DOHH2 (cell line): ENCODE results near the gene CEP41.

Experiments used
- H3F3A ChIP-seq: fragments of 200-600 bp; sonication (generic), shearing (Covaris generic); 2 replicates; pipeline ENCODE4 v1.6.0; 2016; ENCODE audit warnings: antibody characterized with exemption, mild to moderate bottlenecking; ENCODE audit not compliant: control insufficient read depth, insufficient read depth
- H3K27ac ChIP-seq: fragments of 200-600 bp; sonication (generic); 2 replicates; pipeline ENCODE4 v1.5.1; 2014; ENCODE audit warnings: low read depth, mild to moderate bottlenecking, low read length, moderate library complexity
- H3K27me3 ChIP-seq: fragments of 200-600 bp; sonication (generic); 2 replicates; pipeline ENCODE4 v1.6.1; 2014; ENCODE audit warnings: mild to moderate bottlenecking, low read length, mixed read lengths; ENCODE audit not compliant: control insufficient read depth
- H3K36me3 ChIP-seq: fragments of 200-600 bp; sonication (generic); 2 replicates; pipeline ENCODE4 v1.6.1; 2014; ENCODE audit warnings: mild to moderate bottlenecking, low read length, moderate library complexity, mixed read lengths; ENCODE audit not compliant: control insufficient read depth
- H3K4me1 ChIP-seq: fragments of 200-600 bp; sonication (generic); 2 replicates; pipeline ENCODE4 v1.6.1; 2014; ENCODE audit warnings: mild to moderate bottlenecking, low read length, mixed read lengths; ENCODE audit not compliant: control insufficient read depth
- H3K4me2 ChIP-seq: fragments of 200-600 bp; sonication (generic); 2 replicates; pipeline ENCODE4 v1.6.0; 2014; ENCODE audit warnings: mild to moderate bottlenecking, low read length, moderate library complexity
- H3K4me3 ChIP-seq: fragments of 200-600 bp; sonication (generic); 2 replicates; pipeline ENCODE4 v1.5.1; 2014; ENCODE audit warnings: mild to moderate bottlenecking, low read length, mixed read lengths
- H3K79me2 ChIP-seq: fragments of 200-600 bp; sonication (generic); 2 replicates; pipeline ENCODE4 v1.6.1; 2014; ENCODE audit warnings: mild to moderate bottlenecking, low read length, mixed read lengths; ENCODE audit not compliant: control insufficient read depth
- H3K9me2 ChIP-seq: fragments of 200-600 bp; sonication (generic); replicated peaks from 2 replicates; pipeline ENCODE4 v1.6.1; 2014; ENCODE audit warnings: mild to moderate bottlenecking, low read length, mixed read lengths; ENCODE audit not compliant: control insufficient read depth
- H3K9me3 ChIP-seq: fragments of 200-600 bp; sonication (generic); 2 replicates; pipeline ENCODE4 v1.6.1; 2014; ENCODE audit warnings: antibody characterized with exemption, low read length, mixed read lengths; ENCODE audit not compliant: control insufficient read depth, insufficient read depth
- H4K20me1 ChIP-seq: fragments of 200-600 bp; sonication (generic); 2 replicates; pipeline ENCODE4 v1.6.0; 2014; ENCODE audit warnings: low read depth, mild to moderate bottlenecking, antibody characterized with exemption, low read length, moderate library complexity; ENCODE audit not compliant: control insufficient read depth, insufficient read depth
- CTCF ChIP-seq: fragments of 200-600 bp; sonication (generic); IDR thresholded peaks from one replicate; pipeline ENCODE4 v1.5.1; 2014; ENCODE audit warnings: antibody characterized with exemption, mild to moderate bottlenecking, low read depth, low read length; ENCODE audit not compliant: poor library complexity, severe bottlenecking
- EZH2phosphoT487 ChIP-seq: fragments of 200-600 bp; sonication (generic); IDR thresholded peaks from 2 replicates; pipeline ENCODE4 v1.6.1; 2017; ENCODE audit warnings: borderline replicate concordance, mild to moderate bottlenecking, antibody characterized with exemption, low read length, moderate library complexity, mixed read lengths

The CEP41 gene

GRCh38 chr7:130366564-130366963, 74.3 kb downstream of the CEP41 start:
- no peak overlapping the region for H3K27ac ChIP-seq
- no peaks in the 10 kb centered on the region for H3K9me3 ChIP-seq
- no peak overlapping the region for H3K4me2 ChIP-seq
- TF ChIP-seq EZH2phosphoT487, result no peak
- no peak for TF ChIP-seq CTCF
- no peaks in the 10 kb centered on the region for H3K79me2 ChIP-seq
- H3K36me3 ChIP-seq, result no peaks in the 10 kb centered on the region
- H3K4me1 ChIP-seq, result no peaks in the 10 kb centered on the region
- H3K27me3 ChIP-seq, result peaks cover 4% of the 10 kb centered on the region
- no peaks in the 10 kb centered on the region for H3F3A ChIP-seq
- H3K4me3 ChIP-seq, result no peak overlapping the region
- H3K9me2 ChIP-seq, result no peaks in the 10 kb centered on the region
- H4K20me1 ChIP-seq, result no peaks in the 10 kb centered on the region

- Histone ChIP-seq H3K4me2 (no peak overlapping the region), H3K27ac (no peak overlapping the region), H3K4me1 (no peaks in the 10 kb centered on the region), H3K27me3 (peaks cover 4% of the 10 kb centered on the region), H3K36me3 (no peaks in the 10 kb centered on the region), H3F3A (no peaks in the 10 kb centered on the region), H3K4me3 (no peak overlapping the region), H3K9me3 (no peaks in the 10 kb centered on the region), H3K9me2 (no peaks in the 10 kb centered on the region), H3K79me2 (no peaks in the 10 kb centered on the region), H4K20me1 (no peaks in the 10 kb centered on the region)
- TF ChIP-seq EZH2phosphoT487, result no peak
Observed at GRCh38 chr7:130365511-130366441, 75.0 kb downstream of the CEP41 start.

- Histone ChIP-seq H3K9me3 (no peaks in the 10 kb centered on the region), H4K20me1 (no peaks in the 10 kb centered on the region), H3K36me3 (no peaks in the 10 kb centered on the region), H3K79me2 (no peaks in the 10 kb centered on the region), H3K27me3 (peaks cover 4% of the 10 kb centered on the region), H3K27ac (no peak overlapping the region), H3K9me2 (no peaks in the 10 kb centered on the region), H3K4me2 (no peak overlapping the region), H3K4me1 (no peaks in the 10 kb centered on the region), H3K4me3 (no peak overlapping the region), H3F3A (no peaks in the 10 kb centered on the region)
- TF ChIP-seq EZH2phosphoT487 (no peak), CTCF (no peak)
Observed at GRCh38 chr7:130365088-130365487, 75.7 kb downstream of the CEP41 start.

DNA sequence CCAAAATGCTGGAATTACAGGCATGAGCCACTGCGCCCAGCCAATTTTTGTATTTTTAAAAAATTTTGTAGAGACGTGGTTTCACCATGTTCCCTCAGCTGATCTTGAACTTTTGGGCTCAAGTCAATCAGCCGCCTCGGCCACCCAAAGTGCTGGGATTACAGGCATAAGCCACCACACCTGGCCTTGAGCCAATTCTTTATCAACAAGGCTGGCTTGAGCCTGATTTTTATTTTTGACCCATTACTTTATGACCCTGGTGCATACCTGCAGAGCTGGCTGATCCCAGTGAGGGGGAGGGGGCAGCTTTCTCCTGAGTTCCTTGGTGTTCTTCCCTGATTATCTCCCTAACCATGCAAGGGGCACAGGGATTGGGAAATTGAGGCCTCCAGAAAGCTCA, 76.4 kb downstream of the CEP41 start:
- H4K20me1 ChIP-seq, result no peaks in the 10 kb centered on the region
- no peaks in the 10 kb centered on the region for H3F3A ChIP-seq
- H3K4me2 ChIP-seq, result no peak overlapping the region
- no peaks in the 10 kb centered on the region for H3K4me1 ChIP-seq
- no peaks in the 10 kb centered on the region for H3K9me2 ChIP-seq
- no peaks in the 10 kb centered on the region; the same call in 1 of the 2 replicates for H3K9me3 ChIP-seq
- H3K27me3 ChIP-seq, result peaks cover 4% of the 10 kb centered on the region
- H3K27ac ChIP-seq, result no peak overlapping the region
- H3K4me3 ChIP-seq, result no peak overlapping the region
- no peaks in the 10 kb centered on the region for H3K36me3 ChIP-seq
- TF ChIP-seq EZH2phosphoT487 (no peak), CTCF (no peak)
- no peaks in the 10 kb centered on the region for H3K79me2 ChIP-seq
